Right cardiac atrium (tissue), 5 donors: ENCODE data around the gene INMT. TPM values are rescaled to one million over a fixed set of nuclear protein-coding genes. Genes with fewer than 3 reads are reported as not detected.

ENCODE experiments used
- ATAC-seq, 2 donors: fragments of 200-7000 bp; cut with Tn5 transposase; one replicate each; pipeline versions ENCODE4 v1.8.0 to v1.9.1; 2020; ENCODE audit warnings: moderate library complexity in 2 of 2, mild to moderate bottlenecking in 1 of 2
- DNase-seq, 3 donors: peaks; one replicate each; pipeline ENCODE4 v3.0.0-alpha.2; 2020
- H3K27ac ChIP-seq: one replicate; pipeline ENCODE4 v1.5.1; 2013; ENCODE audit warnings: mild to moderate bottlenecking, low read length, control low read depth, moderate library complexity
- H3K27me3 ChIP-seq: one replicate; pipeline ENCODE4 v1.6.1; 2013; ENCODE audit not compliant: control insufficient read depth, insufficient read depth
- H3K4me1 ChIP-seq: one replicate; pipeline ENCODE4 v1.6.1; 2013; ENCODE audit warnings: low read length; ENCODE audit not compliant: control insufficient read depth, insufficient read depth
- H3K4me3 ChIP-seq: one replicate; pipeline ENCODE4 v1.5.1; 2013; ENCODE audit warnings: low read length, control low read depth
- H3K9me3 ChIP-seq: one replicate; pipeline ENCODE4 v1.6.1; 2013; ENCODE audit warnings: low read length; ENCODE audit not compliant: control insufficient read depth
- WGBS: extraction: QIAGEN DNeasy Blood & Tissue Kit; methylation state at CpG from one replicate; pipeline ENCODE4 v1.1.7; 2013; 5-methylcytosine and 5-hydroxymethylcytosine counted together
- intact Hi-C, 4 donors: fragments of 100-400 bp; cut with DNase I; formaldehyde crosslinking; loops; one replicate each; pipeline versions ENCODE4 v1.11.0 to v1.14.0; 2022 to 2023
- polyA plus RNA-seq: library from polyadenylated mRNA; stranded (reverse); fragments of 200-250 nt; gene quantifications from one replicate; pipeline ENCODE4 v1.2.3, GENCODE V29; 2013
- total RNA-seq, 4 donors: library from RNA; stranded (reverse); fragmentation: NEBNext Ultra II Directional; extraction: Animal tissue kit (Norgen Biotek cat#: 25700); gene quantifications; one replicate each; pipeline ENCODE4 v1.2.1, GENCODE V29; 2021
- donor health status: healthy with polysubstance abuse.
- donor health status: DM: no; HTN: yes; CAD: no.
- donor health status: DM: no; HTN: no; CAD: no.
- donor health status: DM: no; HTN: yes; CAD: no; lungs with severe emphysema.
- donor health status: DM: yes; HTN: yes; CAD: no.

INMT gene
- total and polyA plus RNA-seq, 5 donors, result 87.9 to 180 (median 105) TPM

DNA sequence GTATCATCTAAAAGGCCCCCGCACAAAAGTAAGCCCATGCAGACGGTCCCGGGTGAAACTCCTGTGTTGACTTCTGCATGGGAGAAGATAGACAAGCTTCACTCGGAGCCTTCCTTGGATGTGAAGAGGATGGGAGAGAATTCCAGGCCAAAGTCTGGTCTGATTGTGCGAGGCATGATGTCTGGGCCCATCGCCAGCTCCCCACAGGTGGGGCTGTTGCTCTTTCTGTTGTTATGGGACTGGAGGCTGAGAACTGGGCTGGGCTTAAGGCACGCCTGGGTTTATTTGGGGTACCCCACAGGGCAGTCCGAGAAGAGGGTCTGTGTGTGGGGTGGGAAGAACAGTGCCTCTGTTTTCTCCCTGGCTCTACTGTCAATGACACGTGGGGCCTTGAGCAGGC lies 33.9 kb downstream of the INMT start:
- no peak overlapping the region for H3K27ac ChIP-seq
- intact Hi-C loops, result no loop called here
- H3K4me3 ChIP-seq, result no peak overlapping the region
- peak in 1 of 2 donors; percentile 17 for ATAC-seq
- no peaks in the 10 kb centered on the region for H3K4me1 ChIP-seq
- H3K9me3 ChIP-seq, result no peaks in the 10 kb centered on the region
- no peaks in the 10 kb centered on the region for H3K27me3 ChIP-seq
- DNase-seq, result no peak
- WGBS, result 86% methylated on average over 9 of the region's 9 CpGs

DNA sequence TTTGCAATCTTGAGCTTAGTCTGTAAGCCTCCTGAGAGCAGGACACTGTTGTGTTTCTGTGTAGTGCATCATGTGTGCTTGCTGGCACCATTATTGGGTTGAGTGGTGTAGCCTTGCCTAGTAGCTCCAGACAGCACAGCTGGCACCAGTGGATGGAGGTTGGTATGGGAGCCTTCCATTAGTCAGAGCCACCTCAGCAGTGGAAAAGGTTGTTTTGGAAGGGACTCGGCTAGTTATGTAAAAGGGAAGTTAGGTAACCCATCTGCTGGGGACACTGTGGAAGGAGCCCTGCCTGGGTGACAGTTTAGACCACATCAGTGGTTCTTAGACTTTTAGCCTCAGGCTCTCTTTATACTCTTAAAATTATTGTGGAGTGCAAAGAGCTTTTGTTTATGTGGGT lies 35.6 kb downstream of the INMT start:
- Histone ChIP-seq H3K4me3 (no peak overlapping the region), H3K9me3 (no peaks in the 10 kb centered on the region), H3K27me3 (no peaks in the 10 kb centered on the region), H3K4me1 (no peaks in the 10 kb centered on the region), H3K27ac (no peak overlapping the region)
- intact Hi-C loops, result no loop called here
- DNase-seq, result no peak
- WGBS, result 83% methylated on average over 1 of the region's 1 CpG
- no peak for ATAC-seq

DNA sequence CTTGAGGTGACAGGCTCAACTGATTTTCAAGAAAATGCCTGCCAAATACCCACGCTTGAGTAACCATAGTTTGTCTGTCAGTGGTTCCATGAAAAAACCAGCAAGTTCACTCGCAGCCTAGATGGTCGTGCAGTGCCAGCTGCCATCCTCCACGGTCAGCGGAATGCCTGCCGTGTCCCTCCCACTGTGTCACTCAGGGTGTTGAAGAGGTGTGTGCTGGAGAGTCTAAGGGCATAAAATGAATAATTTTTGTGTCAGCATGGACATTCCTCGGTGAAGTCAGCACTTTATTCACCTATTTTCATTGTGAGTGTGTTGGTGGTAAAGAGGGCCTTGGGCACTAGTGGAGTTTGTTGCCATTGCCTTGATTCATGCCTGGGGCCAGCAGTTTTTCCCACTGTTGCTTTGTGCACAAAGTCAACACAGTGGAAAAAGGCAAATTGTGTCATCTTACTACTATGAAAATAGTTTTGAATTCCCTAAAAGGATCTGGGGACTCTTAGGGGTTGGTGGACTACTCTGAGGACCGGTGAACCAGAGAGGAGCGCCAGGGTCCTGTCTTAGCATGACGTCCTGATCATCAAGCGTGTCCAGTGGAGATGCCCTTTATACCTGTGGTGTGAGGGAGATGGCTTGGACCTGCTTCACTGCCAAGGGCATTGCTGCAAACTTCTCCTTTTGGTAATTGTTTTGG lies 36.9 kb downstream of the INMT start:
- no peak for DNase-seq
- H3K9me3 ChIP-seq, result no peaks in the 10 kb centered on the region
- intact Hi-C loops, result no loop called here
- H3K27ac ChIP-seq, result peak overlapping the region; percentile 26
- H3K4me1 ChIP-seq, result no peaks in the 10 kb centered on the region
- no peak overlapping the region for H3K4me3 ChIP-seq
- peak in 1 of 2 donors; percentile 10 for ATAC-seq
- 73% methylated on average over 11 of the region's 11 CpGs for WGBS
- H3K27me3 ChIP-seq, result no peaks in the 10 kb centered on the region

DNA sequence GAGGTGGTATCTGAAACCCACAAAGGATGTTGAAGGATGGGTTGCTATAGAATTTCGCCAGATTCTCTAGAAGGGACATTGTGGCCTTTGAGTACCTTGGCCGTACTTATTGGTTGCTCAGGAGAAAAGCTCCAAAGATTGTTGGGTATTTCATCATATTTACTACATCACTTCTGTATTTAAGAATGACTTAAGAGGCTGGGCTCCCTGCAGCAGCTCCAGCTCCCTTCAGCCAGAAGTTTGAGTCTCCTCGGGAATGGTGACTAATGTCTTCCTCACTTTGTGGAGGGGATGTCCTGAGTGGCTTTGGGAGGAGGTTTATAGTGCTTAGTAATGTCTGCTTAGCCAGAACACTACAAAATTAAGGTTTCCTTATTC lies 37.4 kb downstream of the INMT start:
- Histone ChIP-seq H3K4me1 (no peaks in the 10 kb centered on the region), H3K27me3 (no peaks in the 10 kb centered on the region), H3K27ac (peak overlapping the region; percentile 26), H3K4me3 (no peak overlapping the region), H3K9me3 (no peaks in the 10 kb centered on the region)
- intact Hi-C loops, result no loop called here
- ATAC-seq (peak; percentile 84 to 95), DNase-seq (peak in 1 of 3 donors; percentile 39)
- WGBS, result 66% methylated on average over 3 of the region's 3 CpGs

DNA sequence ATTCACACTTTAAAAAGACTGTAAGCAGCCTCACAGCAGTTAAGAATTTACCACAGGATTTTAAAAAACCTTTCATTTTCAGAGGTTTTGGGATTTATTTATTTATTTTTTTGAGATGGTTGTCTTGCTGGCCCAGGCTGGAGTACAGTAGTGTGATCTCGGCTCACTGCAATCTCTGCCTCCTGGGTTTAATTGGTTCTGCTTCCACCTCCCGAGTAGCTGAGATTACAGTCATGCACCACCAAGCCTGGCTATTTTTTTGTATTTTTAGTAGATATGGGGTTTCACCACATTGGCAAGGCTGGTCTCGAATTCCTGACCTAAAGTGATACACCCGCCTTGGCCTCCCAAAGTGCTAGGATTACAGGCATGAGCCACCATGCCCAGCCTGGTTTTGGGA lies 38.4 kb downstream of the INMT start:
- WGBS, result 87% methylated on average over 4 of the region's 4 CpGs
- ATAC-seq (no peak), DNase-seq (no peak)
- Histone ChIP-seq H3K27ac (no peak overlapping the region), H3K4me1 (no peaks in the 10 kb centered on the region), H3K27me3 (no peaks in the 10 kb centered on the region), H3K4me3 (no peak overlapping the region), H3K9me3 (no peaks in the 10 kb centered on the region)
- intact Hi-C loops, result loop anchor here in 1 of 4 donors (10.0 kb wide), 1 partner anchor 844 kb away; no protein-coding TSS in a partner anchor

DNA sequence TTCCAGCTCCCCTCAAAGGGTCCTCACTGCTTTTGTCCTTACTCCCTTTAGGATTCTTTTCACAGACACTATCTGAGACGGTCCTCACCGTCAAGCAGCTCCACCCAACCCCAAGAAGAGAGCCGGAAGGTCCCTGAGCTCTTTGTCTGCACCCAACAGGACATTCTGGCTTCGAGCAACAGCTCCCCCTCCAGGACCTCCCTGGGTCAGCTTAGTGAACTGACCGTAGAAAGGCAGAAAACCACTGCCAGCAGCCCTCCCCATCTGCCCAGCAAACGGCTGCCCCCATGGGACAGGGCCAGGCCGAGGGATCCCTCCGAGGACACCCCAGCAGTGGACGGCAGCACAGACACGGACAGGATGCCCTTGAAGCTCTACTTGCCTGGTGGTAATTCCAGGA lies 39.2 kb downstream of the INMT start:
- Histone ChIP-seq H3K9me3 (no peaks in the 10 kb centered on the region), H3K27ac (no peak overlapping the region), H3K4me1 (no peaks in the 10 kb centered on the region), H3K4me3 (no peak overlapping the region), H3K27me3 (no peaks in the 10 kb centered on the region)
- DNase-seq (peak in 1 of 3 donors; percentile 53), ATAC-seq (peak; percentile 29 to 35)
- intact Hi-C loops, result loop anchor here in 1 of 4 donors (10.0 kb wide), 1 partner anchor 844 kb away; no protein-coding TSS in a partner anchor
- WGBS, result 59% methylated on average over 10 of the region's 10 CpGs

DNA sequence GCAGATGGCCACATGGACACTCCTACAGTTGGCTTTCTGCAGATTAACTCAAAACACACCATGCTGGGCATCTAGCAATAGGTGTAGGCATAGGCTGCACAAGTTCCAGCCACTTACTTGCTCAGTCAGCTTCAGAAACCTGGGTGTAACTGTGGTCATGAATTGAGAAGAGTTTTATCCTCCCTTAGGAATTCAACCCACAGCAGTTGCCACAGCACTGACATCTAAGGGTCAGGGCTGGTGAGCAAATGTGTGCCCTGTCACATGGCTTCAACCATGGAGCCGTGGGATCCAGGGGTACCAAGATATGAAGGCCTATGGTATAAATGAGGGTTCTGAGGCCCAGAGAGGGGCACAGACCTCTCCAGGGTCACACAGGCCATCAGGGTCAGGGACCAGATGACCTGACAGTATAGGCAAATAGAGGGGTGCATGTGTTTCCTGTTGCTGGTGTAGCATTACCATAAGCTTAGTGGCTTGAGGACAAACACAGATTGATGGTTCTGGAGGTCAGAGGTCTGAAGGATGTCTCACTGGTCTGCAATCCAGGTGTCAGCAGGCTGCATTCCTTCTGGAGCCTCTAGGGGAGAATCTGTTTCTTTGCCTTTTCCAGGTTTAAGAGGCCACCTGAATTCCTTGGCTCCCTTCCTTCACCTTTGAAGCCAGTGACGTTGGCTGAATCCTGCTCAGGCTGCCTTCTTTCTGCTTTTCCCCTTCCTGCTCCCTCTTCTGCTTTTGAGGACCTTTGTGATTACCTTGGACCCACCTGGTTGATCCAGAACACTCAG lies 43.4 kb downstream of the INMT start:
- no peaks in the 10 kb centered on the region for H3K27me3 ChIP-seq
- ATAC-seq (no peak), DNase-seq (no peak)
- no peak overlapping the region for H3K27ac ChIP-seq
- 67% methylated on average over 2 of the region's 2 CpGs for WGBS
- H3K9me3 ChIP-seq, result no peaks in the 10 kb centered on the region
- no peak overlapping the region for H3K4me3 ChIP-seq
- intact Hi-C loops, result loop anchor here in 2 of 4 donors (5.0 to 10.0 kb wide), 2 partner anchors 182 to 839 kb away; no protein-coding TSS in a partner anchor
- peaks cover 6% of the 10 kb centered on the region for H3K4me1 ChIP-seq

DNA sequence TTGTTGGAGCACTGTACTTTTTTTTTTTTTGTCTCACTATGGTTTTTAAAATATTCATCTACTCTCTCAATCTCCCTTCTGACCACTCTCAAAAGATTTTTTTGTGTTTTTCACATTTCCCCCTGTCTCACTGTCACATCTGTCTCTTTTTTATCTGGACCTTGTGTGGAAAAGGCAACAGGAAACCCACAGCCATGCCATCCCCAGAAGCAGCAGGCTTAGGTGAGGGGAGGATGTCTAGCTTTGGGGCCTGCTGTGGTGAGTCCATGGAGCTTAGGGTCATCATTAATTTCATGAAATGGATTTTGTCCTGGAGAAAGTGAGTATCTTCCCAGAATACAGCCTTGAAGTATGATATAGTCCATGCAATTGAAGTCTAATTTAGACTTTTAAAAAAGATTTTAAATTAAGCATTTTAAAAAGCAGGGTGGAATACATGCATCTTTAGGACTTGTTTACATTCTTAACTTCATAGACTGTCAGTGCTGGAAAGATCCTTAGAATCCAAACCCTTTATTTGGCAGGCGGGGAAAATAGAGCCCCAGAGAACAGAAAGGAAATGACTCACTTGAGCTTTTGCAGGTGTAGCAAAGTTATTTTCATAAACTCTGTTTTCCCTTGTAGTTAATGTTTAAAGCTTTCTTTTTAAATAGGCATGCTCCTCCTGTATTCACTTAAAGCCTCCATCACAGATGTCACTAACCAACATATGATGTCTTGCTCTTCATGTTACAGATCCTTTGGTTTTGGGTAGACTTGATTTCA lies 44.4 kb downstream of the INMT start:
- H3K27ac ChIP-seq, result no peak overlapping the region
- no peak for DNase-seq
- no peak overlapping the region for H3K4me3 ChIP-seq
- intact Hi-C loops, result loop anchor here in 2 of 4 donors (5.0 to 10.0 kb wide), 2 partner anchors 181 to 839 kb away; no protein-coding TSS in a partner anchor
- 55% methylated on average over 1 of the region's 1 CpG for WGBS
- H3K9me3 ChIP-seq, result no peaks in the 10 kb centered on the region
- H3K27me3 ChIP-seq, result no peaks in the 10 kb centered on the region
- peaks cover 6% of the 10 kb centered on the region for H3K4me1 ChIP-seq
- ATAC-seq, result no peak

DNA sequence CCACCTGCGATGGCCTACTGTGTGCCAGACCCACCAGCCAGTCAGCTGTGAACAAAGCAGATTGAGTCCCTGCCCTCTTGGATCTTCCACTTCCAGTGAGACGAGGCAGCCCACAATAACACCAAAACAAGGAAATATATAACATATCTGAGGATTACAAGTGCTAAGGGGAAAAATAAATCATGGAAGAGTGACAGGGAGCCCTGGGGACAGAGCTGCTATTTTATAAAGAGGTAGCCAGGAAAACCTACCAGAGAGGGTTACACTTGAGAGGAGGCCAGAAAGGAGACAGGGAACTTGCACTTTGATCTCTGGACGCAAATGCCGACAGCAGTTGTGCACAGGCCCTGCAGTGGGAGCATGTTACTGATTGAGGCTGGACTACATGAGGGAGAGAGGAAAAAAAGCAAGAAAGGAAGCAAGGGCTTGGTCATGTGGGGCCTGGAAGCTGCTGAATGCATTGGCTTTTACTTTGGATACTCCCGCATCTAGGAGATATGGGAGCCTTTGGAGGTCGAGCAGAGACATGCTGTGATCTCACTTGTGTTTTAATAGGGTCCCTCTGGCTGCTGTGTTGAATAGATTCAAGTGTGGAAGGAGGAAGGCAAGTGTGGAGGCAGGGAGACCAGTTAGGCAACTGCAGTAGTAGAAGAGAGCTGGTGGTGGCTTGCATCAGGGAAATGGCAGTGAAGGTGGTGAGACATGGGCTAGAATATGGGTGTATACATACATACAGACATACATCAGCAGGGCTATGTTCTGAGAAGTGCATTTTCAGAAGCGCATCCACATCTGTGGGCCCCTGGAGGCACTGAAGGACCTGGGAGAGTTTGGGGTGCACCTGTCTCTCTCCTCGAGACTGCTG lies 45.5 kb downstream of the INMT start:
- DNase-seq (no peak), ATAC-seq (no peak)
- no peak overlapping the region for H3K27ac ChIP-seq
- H3K4me1 ChIP-seq, result peaks cover 6% of the 10 kb centered on the region
- H3K27me3 ChIP-seq, result no peaks in the 10 kb centered on the region
- H3K4me3 ChIP-seq, result no peak overlapping the region
- H3K9me3 ChIP-seq, result no peaks in the 10 kb centered on the region
- WGBS, result 61% methylated on average over 8 of the region's 8 CpGs
- intact Hi-C loops, result loop anchor here in 2 of 4 donors (5.0 to 10.0 kb wide), 2 partner anchors 180 to 837 kb away; no protein-coding TSS in a partner anchor
